GM18519 (cell line): Measurements from ENCODE around the gene VTI1A.
"Not testable (repeated sequence)": the region's sequence is repeated elsewhere in the genome, so short reads cannot be mapped to it uniquely, and the experiment has no call there.

Source experiments
- ATAC-seq: cut with Tn5 transposase; IDR thresholded peaks from one replicate; pipeline ENCODE4 v1.9.1; 2021; ENCODE audit warnings: mild to moderate bottlenecking, moderate library complexity; ENCODE audit not compliant: unreplicated experiment, low FRiP score

Gene VTI1A

DNA sequence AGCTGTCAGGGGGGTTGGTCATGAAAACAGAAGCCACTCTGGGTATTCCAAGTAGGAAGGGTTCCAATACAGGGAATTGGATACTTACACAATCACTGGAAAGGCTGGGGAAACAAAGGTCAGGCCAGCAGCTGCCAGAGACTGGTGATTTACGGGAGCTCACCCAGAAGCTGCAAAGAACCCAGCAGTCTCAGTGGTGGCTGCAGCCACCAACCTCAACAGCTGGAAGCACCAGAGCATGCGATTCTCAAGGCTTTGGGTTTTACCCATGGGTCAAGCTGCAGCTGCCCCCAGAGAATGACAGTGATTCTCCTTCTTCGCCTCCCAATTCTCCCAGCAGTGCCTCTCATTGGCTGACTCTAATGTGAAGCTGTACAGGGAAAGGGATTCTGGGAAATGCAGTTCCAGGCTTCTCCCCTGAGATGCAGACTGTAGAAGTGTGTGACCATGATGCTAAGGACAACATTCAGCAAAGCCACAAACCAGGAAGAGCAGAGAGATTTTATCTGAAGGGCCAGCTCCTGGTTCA is 395.9 kb downstream of the VTI1A start:
- peak; percentile 82 for ATAC-seq

DNA sequence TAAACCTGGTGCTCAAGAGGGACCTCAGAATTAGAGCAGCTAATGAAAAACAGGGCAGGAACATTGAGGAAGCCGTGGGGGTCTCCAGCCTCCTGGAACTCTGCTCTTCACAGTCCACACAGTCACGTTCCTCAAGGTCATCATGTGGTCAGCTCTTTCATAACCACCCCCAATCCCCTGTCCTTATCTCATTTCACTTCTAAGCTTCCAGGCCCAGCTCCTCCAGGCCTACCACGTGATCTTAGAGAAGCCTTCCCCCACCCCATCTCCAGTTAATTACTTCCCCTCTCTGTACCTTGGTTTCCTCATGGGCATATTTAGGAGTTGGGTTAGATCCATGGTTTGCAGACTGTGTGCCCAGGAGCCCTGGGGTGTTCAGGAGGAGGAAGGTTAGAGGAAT is 396.6 kb downstream of the VTI1A start:
- ATAC-seq = no peak

DNA sequence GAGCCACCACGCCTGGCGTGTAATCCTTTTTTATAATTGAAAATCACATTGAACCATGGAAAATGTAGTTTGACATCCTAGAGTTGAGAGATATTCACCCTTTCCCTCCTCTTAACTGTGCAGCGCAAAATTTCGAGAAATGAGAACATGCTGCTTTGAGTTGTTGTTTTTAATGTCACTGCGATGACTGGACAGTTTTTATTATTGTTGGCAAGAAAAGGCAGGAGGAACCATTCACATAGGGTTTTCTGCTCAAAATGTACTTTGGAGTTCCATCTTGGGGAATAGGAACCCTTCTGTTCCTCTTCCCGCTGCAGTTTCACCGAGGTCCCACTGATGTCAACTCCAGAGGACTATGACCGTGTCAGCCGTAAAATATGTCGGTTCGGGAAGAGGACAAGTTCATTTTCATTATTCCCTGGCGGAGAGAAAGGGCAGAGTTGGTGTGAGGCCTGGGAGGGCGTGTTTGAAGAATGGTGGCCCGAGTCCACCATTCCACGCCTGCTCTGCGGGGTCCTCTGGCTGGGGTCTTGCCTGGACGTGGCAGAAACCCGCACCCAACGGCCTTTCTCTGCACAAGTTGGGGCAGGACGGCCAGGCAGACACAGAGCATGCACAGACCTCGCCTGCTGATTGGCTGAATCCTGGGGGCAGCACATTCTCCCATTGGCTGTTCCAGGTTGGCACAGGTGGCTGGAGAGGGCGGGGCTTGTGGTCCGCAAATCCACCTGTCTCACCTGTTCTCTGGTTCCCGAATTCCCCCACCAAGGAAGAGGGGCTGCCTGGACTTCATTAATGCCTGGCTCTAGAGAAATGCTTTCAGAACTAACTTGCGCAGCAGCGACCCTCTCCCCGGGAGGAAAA is 397.9 kb downstream of the VTI1A start:
- ATAC-seq = no peak

DNA sequence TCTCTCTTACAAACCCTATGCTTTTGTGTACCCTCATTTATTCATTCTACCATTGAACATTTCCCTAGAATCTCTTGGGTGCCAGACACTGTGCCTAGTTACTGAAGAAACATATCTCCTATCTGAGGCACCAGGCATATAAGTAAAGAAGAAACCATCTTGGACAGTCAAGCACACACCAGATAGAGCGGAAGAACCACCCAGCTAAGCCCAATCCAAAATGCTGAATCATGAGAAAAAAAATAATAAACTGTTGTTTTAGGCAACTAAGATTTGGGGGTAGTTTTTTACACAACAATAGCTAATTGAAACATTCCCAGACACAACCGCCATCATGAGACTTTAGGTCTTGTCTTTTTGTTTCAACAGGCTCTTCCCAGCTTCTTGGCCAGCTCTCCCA is 400.8 kb downstream of the VTI1A start:
- ATAC-seq = no peak

DNA sequence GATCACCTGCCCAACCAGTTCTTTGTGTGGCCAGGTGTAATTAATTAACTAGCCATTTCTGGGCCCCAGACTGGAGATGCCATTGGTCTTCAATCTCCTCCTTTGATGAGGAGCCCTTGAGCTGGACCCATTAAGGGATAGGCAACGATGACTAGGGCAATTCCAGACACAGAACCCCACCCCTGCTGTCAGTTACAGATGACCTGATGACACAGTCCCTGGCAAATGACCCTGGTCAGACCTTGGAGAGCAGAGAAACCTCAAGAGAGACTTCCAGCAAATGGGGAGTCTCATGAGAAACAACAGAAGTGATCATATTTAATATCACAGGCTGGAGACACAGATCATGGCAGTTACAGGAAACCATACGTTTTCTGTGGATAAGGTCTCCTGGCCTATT is 401.2 kb downstream of the VTI1A start:
- ATAC-seq = no peak

DNA sequence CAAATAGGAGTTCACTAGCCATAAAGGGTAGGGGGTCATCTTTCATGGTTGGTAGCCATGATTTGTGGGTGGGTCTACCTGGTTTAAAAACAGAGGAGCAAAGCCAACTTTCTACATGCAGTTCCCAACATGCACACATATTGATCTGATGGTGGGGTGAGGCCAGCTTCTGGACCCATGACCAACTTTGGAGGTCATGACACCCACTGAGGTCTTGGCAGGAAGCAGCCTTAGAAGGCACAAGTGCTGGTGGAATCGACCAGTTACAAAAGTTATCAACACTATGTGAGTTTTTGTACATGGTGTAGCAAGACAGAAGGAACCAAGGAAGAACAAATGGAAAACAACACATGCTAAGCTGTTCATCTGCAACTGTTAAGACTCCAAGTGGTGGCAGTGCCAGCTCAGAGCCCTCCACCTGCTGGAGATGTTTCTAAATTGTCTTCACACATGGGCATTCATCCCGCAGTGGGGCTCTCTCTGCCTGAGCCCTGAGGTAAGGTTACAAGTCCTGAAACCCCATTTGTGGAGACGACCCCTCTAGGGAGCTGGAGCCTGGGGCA is 401.9 kb downstream of the VTI1A start:
- no peak for ATAC-seq

DNA sequence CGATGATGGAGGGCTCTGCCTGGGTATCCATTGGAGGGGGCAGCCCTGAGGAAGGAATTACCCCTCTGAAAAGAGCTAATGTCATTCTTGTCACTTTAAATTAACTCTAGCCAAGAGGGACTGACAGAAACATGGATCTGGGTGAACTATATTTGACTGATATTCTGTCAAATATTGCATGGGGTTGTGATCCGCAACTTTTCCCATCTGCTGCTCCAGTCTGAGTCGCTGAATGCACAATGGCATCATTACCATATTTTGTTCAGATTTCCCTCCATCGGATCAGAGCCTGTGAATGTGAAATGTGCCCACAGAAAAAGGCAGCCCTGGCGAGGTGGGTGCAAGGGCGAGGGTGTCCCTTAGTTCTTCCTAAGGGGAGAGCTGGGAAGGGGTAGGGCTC is 402.5 kb downstream of the VTI1A start:
- no peak for ATAC-seq

DNA sequence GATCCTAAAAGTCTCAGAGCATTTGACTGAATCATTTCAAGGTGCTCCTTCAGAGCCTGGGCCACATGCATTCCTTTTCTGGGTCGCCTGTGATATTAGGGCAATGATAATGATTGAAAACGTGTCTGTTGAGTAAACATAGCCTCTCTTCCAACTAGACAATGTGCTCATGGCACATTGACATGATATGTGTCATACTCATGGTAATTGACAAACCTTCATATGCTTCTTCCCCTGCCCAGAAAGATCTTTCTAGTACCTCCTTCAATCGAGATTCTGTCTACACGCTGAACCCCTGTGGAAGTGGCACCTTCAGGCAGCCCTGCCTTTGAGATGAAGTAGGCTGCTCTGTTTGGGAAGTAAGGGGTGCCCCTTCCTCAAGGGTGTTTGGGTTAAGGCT is 404.2 kb downstream of the VTI1A start:
- no peak for ATAC-seq

DNA sequence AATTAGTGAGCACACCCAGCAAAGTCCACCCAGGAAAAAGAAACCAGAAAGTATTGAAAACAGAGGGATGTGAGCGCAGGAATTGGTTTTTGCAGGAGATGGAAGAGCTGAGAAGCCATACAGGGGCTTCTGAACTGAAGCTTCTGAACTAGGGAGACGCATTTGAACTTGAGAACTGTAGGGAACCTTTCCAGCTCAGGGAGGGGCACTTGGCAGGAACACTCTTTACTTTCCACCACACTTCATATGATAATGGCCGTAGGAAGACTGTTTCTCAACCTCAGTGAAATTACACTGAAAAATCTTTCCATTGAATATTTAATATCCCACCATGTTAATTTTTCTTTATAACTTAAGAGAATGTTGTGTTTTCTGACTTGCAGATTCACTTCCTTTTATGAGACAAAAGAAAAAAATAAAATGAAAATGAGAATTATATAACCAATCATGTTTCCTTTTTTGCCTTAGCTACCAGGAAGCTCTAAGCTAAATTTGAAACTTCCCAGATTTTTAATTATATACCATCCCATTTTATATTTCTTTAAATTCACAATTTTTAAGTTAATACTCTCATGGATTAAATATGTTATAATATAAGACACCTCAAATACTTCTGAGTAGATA is 404.7 kb downstream of the VTI1A start:
- no peak for ATAC-seq

DNA sequence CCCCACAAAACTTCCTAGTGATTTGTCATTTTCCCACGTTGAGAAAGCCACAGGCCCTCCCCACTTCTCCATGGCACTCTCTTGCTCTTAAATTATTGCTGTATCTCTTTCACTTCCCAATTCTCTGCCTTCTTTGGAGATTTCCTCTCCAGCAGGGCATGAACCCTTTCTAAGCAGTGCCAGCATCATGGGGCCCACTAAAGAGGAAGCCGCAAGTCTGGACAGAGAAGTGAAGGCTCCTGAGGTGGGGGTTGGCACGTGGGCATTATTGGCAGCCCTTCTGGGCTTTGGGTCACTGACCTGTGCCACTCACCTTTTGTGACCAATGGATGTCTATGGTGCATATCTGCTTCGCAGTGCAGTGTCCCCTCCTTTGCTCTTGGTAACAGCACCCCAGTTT is 405.3 kb downstream of the VTI1A start:
- ATAC-seq = no peak

DNA sequence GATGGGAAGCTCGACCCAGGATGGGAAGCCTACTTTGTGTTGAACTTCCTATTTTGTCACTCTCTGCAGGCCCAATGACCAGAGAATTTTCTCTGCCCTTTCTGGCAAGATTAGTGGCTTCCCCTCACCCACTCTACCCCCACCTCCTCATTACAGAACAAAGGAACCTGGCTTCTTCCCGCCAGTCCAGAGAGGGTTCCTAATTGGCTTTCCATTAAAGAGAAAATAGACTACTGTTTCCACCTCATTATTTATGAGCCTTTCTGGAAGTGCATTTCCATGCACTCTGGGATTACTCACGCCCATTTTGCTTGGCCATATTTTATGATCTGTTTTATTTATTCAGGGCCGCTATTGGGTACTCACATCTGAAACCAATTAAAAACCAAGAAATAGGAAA is 408.1 kb downstream of the VTI1A start:
- no peak for ATAC-seq

DNA sequence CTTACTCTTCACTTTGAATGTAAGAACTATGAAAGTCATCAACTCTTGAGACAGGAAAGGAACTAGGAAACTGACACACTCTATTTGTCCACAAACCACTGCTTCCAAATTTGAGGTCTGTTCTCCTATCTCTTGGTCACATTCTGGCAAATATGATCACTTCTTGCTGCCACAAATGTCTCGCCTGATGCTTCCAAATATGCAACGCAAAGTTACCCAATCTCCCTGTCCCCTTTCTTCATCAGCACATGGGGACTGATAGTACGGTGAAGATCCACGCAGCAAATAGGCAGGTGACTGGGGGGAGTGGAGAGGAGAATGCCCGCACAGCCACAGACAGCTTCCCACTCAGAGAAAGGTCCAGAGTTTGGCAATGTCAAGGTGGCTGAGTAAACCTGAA is 410.5 kb downstream of the VTI1A start:
- no peak for ATAC-seq

DNA sequence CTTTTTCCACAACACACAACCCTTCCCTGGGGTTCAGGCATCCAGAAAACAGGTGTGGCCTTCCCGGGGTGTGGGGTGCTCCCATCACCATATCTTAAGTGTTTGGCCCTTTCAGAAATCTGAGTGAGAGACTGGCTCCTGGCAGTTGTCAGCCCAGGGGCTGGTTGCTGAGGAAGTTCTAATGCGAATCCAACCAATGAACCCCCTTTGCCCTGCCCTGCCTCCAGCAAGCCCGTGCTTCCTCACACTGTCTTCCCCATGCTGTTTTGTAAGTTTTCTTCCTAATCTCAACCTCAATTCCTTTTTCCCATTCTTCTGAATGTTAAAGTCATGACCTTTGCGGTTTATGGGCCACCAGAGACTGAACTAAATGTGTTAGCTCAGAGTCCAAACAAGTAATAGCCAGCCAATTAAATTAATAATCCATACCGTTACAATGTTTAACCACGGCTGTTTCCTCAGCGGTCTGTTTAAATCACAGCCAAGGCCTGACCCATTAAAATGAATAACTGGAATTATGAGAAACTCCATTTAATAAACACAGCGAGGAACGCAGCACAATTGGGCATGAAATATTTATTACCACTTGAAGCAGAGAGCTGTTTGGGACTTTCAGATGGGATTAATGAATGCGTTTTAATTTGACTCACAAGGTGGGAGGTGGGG is 412.1 kb downstream of the VTI1A start:
- no peak for ATAC-seq

DNA sequence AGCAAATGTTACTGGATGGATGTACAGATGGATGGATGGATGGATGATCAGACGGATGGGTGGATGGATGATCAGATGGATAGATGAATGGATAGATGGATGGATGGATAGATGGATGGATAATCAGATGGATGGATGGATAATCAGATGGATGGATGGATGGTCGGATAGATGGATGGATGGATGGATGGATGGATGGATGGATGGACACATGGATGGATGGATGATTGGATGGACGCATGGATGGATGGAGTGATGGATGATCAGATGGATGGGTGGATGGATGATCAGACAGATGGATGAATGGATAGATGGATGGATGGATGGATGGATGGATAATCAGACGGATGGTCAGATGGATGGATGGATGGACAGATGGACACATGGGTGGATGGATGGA is 412.8 kb downstream of the VTI1A start:
- ATAC-seq = no peak

DNA sequence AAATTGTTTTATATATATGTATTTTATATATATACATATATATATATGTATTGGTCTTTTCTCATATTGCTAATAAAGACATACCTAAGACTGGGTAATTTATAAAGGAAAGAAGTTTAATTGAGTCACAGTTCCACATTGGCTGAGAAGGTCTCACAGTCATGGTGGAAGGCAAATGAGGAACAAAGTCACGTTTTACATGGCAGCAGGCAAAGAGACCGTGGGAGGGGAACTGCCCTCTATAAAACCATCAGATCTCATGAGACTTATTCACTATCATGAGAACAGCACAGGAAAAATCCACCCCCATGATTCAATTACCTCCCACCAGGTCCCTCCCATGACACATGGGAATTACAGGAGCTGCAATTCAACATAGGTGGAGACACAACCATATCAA is 416.4 kb downstream of the VTI1A start:
- ATAC-seq = not testable (repeated sequence)
